BLaER1 treated with 17β-estradiol and CSF1 and Interleukin-3, amounts not matched to agents 10 nM and 100 nM (cell line): Measurements from ENCODE around the gene SPOCK2.
"Not testable (repeated sequence)": the region's sequence is repeated elsewhere in the genome, so short reads cannot be mapped to it uniquely, and the experiment has no call there.

Experiments
- H3K27ac ChIP-seq, 11 experiments: shearing (Covaris generic); formaldehyde crosslinking; 2 replicates each; pipeline ENCODE4 v1.8.1; 2022
- H3K27me3 ChIP-seq, 11 experiments: shearing (Covaris generic); formaldehyde crosslinking; 2 replicates each; pipeline ENCODE4 v1.8.1; 2022
- H3K36me3 ChIP-seq, 11 experiments: shearing (Covaris generic); formaldehyde crosslinking; 2 replicates each; pipeline ENCODE4 v1.8.1; 2022
- H3K4me1 ChIP-seq, 10 experiments: shearing (Covaris generic); formaldehyde crosslinking; 2 replicates each; pipeline ENCODE4 v1.8.1; 2022
- H3K4me2 ChIP-seq, 11 experiments: shearing (Covaris generic); formaldehyde crosslinking; 2 replicates each; pipeline ENCODE4 v1.8.1; 2022
- H3K4me3 ChIP-seq, 10 experiments: shearing (Covaris generic); formaldehyde crosslinking; 2 replicates each; pipeline ENCODE4 v1.8.1; 2022
- H3K9ac ChIP-seq, 11 experiments: shearing (Covaris generic); formaldehyde crosslinking; 2 replicates each; pipeline ENCODE4 v1.8.1; 2022
- H3K9me3 ChIP-seq, 11 experiments: shearing (Covaris generic); formaldehyde crosslinking; replicated peaks in 1 of 11; 2 replicates each; pipeline ENCODE4 v1.8.1; 2022
- H4K20me1 ChIP-seq, 11 experiments: shearing (Covaris generic); formaldehyde crosslinking; 2 replicates each; pipeline ENCODE4 v1.8.1; 2022
- Cebpa-rat ChIP-seq, 11 experiments: shearing (Covaris generic); IDR thresholded peaks; 2 replicates each; pipeline ENCODE4 v1.8.1; 2022

Gene SPOCK2

DNA sequence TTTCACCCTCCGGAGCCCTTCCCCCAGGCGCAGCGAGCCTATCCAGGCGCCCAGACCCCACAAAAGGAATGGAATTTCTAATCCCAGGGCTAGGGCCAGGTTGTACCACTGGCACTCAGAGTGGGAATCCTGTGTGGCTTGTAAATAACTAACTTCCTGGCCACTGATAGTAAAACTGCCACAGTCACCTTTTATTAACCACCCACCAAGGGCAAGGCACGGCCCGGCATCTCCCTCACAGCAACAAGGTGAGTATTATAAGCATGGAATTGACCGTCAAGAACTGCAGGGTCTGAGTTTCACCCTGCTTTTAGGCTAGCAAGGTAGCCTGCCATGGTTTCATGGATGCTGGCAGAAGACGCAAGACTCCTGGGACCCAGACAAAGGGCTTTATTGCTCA lies 51.1 kb downstream of the SPOCK2 start:
- peaks cover 13 to 21% (median 18%) of the 10 kb centered on the region in 10 experiments for H3K4me1 ChIP-seq

DNA sequence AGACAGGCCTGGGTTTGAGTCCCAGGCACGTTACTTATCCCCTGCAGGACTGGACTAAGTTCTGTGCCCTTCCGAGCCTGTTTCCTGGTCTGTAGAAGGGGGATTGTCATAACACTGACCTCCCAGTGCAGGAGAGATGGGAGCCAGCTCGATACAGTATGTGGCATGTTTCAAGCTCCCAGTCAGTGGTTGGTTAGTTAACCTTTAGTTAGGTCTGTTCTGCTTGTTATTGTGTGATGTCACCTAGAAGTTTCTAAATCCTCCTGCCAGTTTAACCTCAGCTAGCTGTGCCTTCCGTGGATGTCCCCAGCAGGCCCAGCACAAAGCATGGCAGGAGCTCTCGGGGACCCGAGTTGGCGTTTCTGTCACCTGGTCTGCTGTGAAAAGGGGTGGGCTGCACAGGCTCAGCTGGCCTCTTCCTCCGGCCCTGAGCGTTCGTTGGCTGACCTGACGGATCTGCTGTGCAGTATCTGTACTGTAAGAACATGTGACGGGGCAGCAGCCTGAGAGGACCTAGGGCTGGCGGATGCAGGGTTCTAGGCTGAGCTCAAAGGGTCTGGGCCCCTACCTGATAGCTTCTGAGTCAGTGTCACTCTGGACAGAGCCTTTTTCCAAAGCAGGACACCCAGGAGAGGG lies 53.0 kb downstream of the SPOCK2 start:
- Histone ChIP-seq H3K4me2 (no peak overlapping the region), H3K4me1 (peaks cover 13 to 30% (median 18%) of the 10 kb centered on the region in 10 experiments), H3K9ac (no peak overlapping the region), H3K27me3 (no peaks in the 10 kb centered on the region), H3K27ac (no peak overlapping the region), H3K9me3 (no peaks in the 10 kb centered on the region), H3K4me3 (no peak overlapping the region), H3K36me3 (no peaks in the 10 kb centered on the region), H4K20me1 (no peaks in the 10 kb centered on the region)
- TF ChIP-seq Cebpa-rat (IDR thresholded peaks at IDR 0.05) = no peak

More for the DNA sequence above, 51.1 kb downstream of the SPOCK2 start:
- H4K20me1 ChIP-seq = no peaks in the 10 kb centered on the region
- H3K27me3 ChIP-seq = no peaks in the 10 kb centered on the region
- no peak overlapping the region for H3K4me2 ChIP-seq
- no peak overlapping the region for H3K27ac ChIP-seq
- no peaks in the 10 kb centered on the region for H3K9me3 ChIP-seq
- H3K36me3 ChIP-seq = no peaks in the 10 kb centered on the region
- no peak overlapping the region for H3K9ac ChIP-seq
- no peak for TF ChIP-seq Cebpa-rat (IDR thresholded peaks at IDR 0.05)
- no peak overlapping the region for H3K4me3 ChIP-seq

DNA sequence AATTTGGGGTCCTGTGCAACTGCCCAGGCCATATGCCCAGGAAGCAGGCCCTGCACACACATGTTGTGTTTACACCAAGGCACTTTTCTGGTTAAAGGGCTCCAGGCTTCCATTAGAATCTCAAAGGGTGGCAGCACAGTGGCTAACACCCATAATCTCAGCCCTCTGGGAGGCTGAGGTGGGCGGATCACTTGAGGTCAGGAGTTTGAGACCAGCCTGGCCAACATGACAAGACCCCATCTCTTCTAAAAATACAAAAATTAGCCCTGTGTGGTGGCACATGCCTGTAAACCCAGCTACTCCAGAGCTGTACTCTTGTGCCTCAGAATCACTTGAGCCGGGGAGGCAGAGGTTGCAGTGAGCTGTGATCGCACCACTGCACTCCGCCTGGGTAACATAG lies 53.6 kb downstream of the SPOCK2 start:
- Histone ChIP-seq H3K36me3 (no peaks in the 10 kb centered on the region), H3K4me1 (peaks cover 13 to 26% (median 14%) of the 10 kb centered on the region in 10 experiments), H3K27me3 (no peaks in the 10 kb centered on the region), H3K9ac (no peak overlapping the region), H3K9me3 (no peaks in the 10 kb centered on the region), H3K4me2 (no peak overlapping the region), H4K20me1 (no peaks in the 10 kb centered on the region), H3K27ac (no peak overlapping the region), H3K4me3 (no peak overlapping the region)
- no peak for TF ChIP-seq Cebpa-rat (IDR thresholded peaks at IDR 0.05)

DNA sequence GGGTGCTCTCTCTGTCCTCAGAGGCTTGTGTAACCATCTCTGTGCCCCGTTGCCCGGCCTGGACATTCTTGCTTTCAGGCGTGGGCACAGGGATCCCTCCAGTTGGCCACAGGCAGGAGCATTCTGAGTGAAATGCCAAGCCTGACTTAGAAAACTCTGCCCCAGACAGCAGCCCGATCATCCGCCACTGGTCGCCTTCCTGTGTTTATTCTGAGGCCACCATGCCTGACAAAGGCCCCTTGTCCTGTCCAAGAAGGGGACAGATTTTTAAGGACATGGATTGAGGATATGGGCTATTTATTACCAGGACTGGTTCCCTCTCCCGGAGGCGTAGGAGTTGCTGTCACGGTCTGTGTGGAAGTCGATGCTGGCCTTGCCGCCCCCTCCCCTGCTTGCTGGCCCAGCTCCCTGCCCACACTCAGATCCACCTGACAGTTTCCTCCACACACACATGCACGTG lies 54.3 kb downstream of the SPOCK2 start:
- no peak overlapping the region for H3K4me3 ChIP-seq
- H3K27ac ChIP-seq = no peak overlapping the region
- no peak overlapping the region; a peak in 1 of 22 replicates for H3K4me2 ChIP-seq
- no peaks in the 10 kb centered on the region for H3K36me3 ChIP-seq
- no peaks in the 10 kb centered on the region for H4K20me1 ChIP-seq
- no peak for TF ChIP-seq Cebpa-rat (IDR thresholded peaks at IDR 0.05)
- H3K9ac ChIP-seq = no peak overlapping the region
- H3K27me3 ChIP-seq = no peaks in the 10 kb centered on the region
- H3K4me1 ChIP-seq = peaks cover 6 to 19% (median 7%) of the 10 kb centered on the region in 10 experiments
- H3K9me3 ChIP-seq = no peaks in the 10 kb centered on the region

DNA sequence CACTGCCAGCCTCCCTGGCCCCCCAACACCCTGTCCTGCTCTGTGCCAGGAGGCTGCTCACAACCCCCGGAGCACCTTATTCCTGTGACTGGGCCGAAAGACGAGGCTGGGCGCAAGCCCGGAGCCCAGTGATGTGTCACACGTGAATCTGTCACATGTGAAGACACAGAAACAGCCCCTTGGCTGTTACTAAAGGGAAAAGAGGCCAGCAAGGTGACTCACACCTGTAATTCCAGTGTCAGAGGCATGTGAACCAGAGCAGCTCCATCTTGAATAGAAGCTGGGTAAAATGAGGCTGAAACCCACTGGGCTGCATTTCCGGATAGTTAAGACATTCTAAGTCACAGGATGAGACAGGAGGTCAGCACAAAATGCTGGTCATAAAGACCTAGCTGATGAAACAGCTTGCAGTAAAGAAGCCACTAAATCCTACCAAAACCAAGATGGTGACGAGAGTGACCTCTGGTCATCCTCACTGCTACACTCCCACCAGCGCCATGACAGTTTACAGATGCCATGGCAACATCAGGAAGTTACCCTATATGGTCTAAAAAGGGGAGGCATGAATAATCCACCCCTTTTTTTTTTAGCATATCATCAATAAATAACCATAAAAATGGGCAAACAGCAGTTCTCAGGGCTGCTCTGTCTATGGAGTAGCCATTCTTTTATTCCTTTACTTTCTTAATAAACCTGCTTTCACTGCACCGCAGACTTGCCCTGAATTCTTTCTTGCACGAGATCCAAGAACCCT lies 55.8 kb downstream of the SPOCK2 start:
- H3K4me1 ChIP-seq = peaks cover 0 to 10% (median 0%) of the 10 kb centered on the region in 10 experiments; a peak in 2 of 20 replicates
- not testable (repeated sequence) for H3K9me3 ChIP-seq, H3K4me3 ChIP-seq, H3K9ac ChIP-seq, H3K27ac ChIP-seq, H3K36me3 ChIP-seq, H4K20me1 ChIP-seq, H3K27me3 ChIP-seq, H3K4me2 ChIP-seq

DNA sequence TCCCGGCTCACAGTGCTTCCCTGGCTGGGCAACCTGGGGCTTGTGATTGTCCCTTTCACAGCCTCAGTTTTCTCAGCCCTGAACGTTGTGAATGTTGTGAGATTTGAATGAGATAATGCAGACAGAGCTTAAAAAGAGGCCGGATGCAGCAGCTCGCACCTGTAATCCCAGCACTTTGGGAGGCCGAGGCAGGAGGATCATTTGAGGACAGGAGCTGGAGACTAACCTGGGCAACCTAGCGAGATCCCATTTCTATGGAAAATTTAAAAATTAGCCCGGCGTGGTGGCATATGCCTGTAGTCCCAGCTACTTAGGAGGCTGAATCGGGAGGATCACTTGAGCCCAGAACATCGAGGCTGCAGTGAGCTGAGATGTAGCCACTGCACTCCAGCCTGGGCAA lies 56.6 kb downstream of the SPOCK2 start:
- TF ChIP-seq Cebpa-rat (IDR thresholded peaks at IDR 0.05) = no peak
- Histone ChIP-seq H3K27ac (no peak overlapping the region), H4K20me1 (no peaks in the 10 kb centered on the region), H3K9me3 (no peaks in the 10 kb centered on the region), H3K4me3 (no peak overlapping the region), H3K9ac (no peak overlapping the region), H3K4me2 (no peak overlapping the region), H3K36me3 (no peaks in the 10 kb centered on the region), H3K27me3 (no peaks in the 10 kb centered on the region), H3K4me1 (peaks cover 0 to 12% (median 0%) of the 10 kb centered on the region in 10 experiments; a peak in 5 of 20 replicates)

DNA sequence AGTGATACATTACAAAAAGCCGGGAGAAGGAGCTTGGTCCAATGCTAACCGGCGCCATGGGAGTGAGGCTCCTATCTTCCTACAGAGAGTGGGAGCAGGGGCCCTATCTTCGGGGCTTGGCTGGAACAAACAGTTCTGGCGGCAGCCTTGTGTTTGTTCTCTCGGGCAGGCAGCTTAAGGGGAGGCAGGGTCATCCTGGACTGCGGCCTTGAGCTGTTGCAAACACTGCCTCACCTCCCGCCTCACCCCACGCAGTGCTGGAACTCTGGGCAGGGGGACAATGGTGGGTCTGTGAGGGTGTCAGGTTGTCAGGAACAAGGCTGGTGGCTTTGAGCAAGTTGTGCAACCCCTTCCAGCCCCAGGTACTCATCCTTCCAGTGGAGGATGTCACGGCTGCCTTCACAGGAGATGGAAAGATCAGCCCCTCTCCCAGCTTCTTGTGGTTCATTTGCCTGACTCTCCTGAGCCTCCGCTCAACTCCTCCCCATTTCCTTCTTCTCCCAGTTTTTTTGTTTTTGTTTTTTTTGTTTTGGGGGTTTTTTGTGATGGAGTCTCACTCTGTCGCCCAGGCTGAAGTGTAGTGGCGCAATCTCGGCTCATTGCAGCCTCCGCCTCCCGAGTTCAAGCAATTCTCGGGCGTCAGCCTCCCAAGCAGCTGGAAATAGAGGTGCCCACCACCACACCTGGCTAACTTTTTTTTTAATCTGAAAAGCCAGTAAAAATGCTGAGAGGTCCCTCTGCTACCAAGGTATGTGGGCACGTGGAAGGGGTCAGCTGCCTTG lies 57.4 kb downstream of the SPOCK2 start:
- peaks cover 0 to 20% (median 6%) of the 10 kb centered on the region in 10 experiments; a peak in 16 of 20 replicates for H3K4me1 ChIP-seq
- no peak overlapping the region for H3K27ac ChIP-seq
- H3K9ac ChIP-seq = no peak overlapping the region
- H3K4me2 ChIP-seq = peak overlapping the region in 1 of 11 experiments; percentile 26; a peak in 1 of 22 replicates
- no peak for TF ChIP-seq Cebpa-rat (IDR thresholded peaks at IDR 0.05)
- no peak overlapping the region for H3K4me3 ChIP-seq
- no peaks in the 10 kb centered on the region for H3K36me3 ChIP-seq
- no peaks in the 10 kb centered on the region for H3K9me3 ChIP-seq
- H4K20me1 ChIP-seq = no peaks in the 10 kb centered on the region
- H3K27me3 ChIP-seq = no peaks in the 10 kb centered on the region

DNA sequence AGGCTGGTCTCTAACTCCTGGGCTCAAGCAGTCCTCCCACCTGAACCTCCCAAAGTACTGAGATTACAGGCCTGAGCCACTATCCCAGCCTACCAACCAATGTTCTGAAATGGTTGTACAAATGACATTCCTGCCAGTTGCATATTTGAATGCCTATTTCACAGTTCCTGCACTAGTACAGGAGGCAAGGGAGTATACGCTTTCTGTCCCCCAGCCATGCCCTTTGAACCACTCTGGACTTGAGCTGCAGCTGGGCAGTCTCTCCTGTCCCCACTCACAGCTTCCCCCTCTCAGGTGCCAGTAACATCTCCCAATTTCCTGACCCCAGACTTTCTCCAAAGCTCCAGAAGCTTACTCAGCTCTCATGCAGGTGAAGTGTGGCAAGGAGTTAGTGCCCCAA lies 58.9 kb downstream of the SPOCK2 start:
- H3K9me3 ChIP-seq = no peaks in the 10 kb centered on the region
- no peaks in the 10 kb centered on the region for H3K36me3 ChIP-seq
- H3K9ac ChIP-seq = no peak overlapping the region
- no peaks in the 10 kb centered on the region for H4K20me1 ChIP-seq
- no peak overlapping the region for H3K4me2 ChIP-seq
- H3K27me3 ChIP-seq = no peaks in the 10 kb centered on the region
- TF ChIP-seq Cebpa-rat (IDR thresholded peaks at IDR 0.05) = no peak
- H3K4me1 ChIP-seq = peaks cover 0 to 24% (median 9%) of the 10 kb centered on the region in 10 experiments; a peak in 16 of 20 replicates
- H3K4me3 ChIP-seq = no peak overlapping the region
- no peak overlapping the region for H3K27ac ChIP-seq

DNA sequence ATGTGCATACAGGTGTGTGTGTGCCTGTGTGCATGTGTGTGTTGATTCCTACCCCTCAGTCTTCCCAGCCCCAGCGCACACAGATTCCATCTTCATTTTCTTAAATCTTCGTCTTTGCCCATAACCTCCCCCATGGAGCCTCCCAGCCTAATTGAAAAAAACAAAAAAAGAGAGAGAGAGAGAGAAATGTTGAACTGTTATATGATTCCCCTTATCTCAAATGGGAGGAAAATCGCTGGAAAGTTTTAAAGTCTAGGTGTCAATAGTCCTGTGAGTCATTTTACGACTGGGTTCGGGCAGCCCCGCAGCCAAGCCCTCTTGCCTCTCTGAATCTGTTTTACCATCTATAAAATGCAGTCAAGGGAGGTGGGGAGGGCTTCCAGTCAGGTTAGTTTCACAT lies 60.9 kb downstream of the SPOCK2 start:
- no peaks in the 10 kb centered on the region for H3K36me3 ChIP-seq
- H3K4me2 ChIP-seq = no peak overlapping the region
- H3K9me3 ChIP-seq = no peaks in the 10 kb centered on the region
- H4K20me1 ChIP-seq = no peaks in the 10 kb centered on the region
- H3K4me1 ChIP-seq = peaks cover 0 to 24% (median 9%) of the 10 kb centered on the region in 10 experiments; a peak in 15 of 20 replicates
- TF ChIP-seq Cebpa-rat (IDR thresholded peaks at IDR 0.05) = no peak
- H3K27ac ChIP-seq = no peak overlapping the region
- no peaks in the 10 kb centered on the region for H3K27me3 ChIP-seq
- H3K9ac ChIP-seq = no peak overlapping the region
- no peak overlapping the region for H3K4me3 ChIP-seq
